Measurements from ENCODE around the gene PRDM1.

GRCh38 chr6:106124437-106125430 lies 38.6 kb downstream of the PRDM1 start:
- TF ChIP-seq CTCF (IDR thresholded peaks at IDR 0.05) (no peak), POLR2A (IDR thresholded peaks at IDR 0.05) (no peak)

Data from heart left ventricle (tissue), 13 donors.